ENCODE results near the gene VWA3B. TPM values are rescaled to one million over a fixed set of nuclear protein-coding genes. Genes with fewer than 3 reads are reported as not detected.

Gene VWA3B
- total RNA-seq, 1 experiment from 2014 or later: not detected

DNA sequence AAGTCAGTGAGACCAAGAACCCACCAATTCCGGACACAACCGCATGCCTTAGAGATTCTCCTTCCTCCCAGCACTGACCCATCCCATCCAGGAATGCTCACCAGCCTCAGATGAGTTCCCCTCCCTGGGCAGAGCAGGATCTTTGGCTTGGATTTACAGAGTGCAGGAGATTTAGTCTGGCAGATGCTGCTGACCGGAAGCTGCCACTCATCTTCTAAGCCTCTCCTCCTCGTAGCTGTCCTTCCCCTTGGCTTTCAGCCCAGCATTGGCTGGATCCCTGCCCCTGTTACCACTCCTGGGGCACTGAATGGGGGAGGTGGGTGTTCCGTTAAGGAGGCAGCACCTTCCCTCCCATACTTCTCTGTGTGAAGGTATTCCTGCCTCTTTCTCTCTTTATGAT lies 53.2 kb downstream of the VWA3B start:
- Mint-ChIP-seq H3K4me3 (no peak overlapping the region), H3K36me3 (ENCODE audit: insufficient read depth in 1 of 3, low read depth in 3 of 3) (no peaks in the 10 kb centered on the region; a peak in 3 of 7 replicates), H3K9me3 (peaks cover 8 to 20% of the 10 kb centered on the region in 2 experiments; a peak in 4 of 5 replicates), H3K27ac (no peak overlapping the region), H3K27me3 (ENCODE audit: low read depth) (no peaks in the 10 kb centered on the region; the same call in 1 of the 2 replicates), H3K4me1 (peaks cover 8 to 9% of the 10 kb centered on the region in 2 experiments)
- H2BK120ac ChIP-seq (ENCODE audit: low read depth, low read length, poor library complexity, severe bottlenecking): no peak overlapping the region
- no peak overlapping the region for H3K4me2 ChIP-seq (ENCODE audit: insufficient read depth, insufficient read length, low read length)
- H3K79me2 ChIP-seq (ENCODE audit: insufficient read depth, low read length): no peaks in the 10 kb centered on the region
- no peak overlapping the region for H2BK5ac ChIP-seq (ENCODE audit: insufficient read length, low read length)
- no peak overlapping the region for H3K56ac ChIP-seq (ENCODE audit: insufficient read length, low read depth, low read length)
- no peaks in the 10 kb centered on the region for H3K9me3 ChIP-seq (ENCODE audit: control insufficient read depth, low read depth, low read length)
- no peak overlapping the region for H3K23ac ChIP-seq (ENCODE audit: insufficient read length, low read depth, low read length)
- no peak overlapping the region for H4K8ac ChIP-seq (replicated peaks; ENCODE audit: insufficient read length, low read depth, low read length)
- H3K4me1 ChIP-seq (ENCODE audit: insufficient read depth, low read length): no peaks in the 10 kb centered on the region
- H3K18ac ChIP-seq (ENCODE audit: insufficient read length, low read depth, low read length): no peak overlapping the region
- DNase-seq: no peak
- H3K79me1 ChIP-seq (ENCODE audit: insufficient read depth, low read depth, low read length, poor library complexity, severe bottlenecking): no peaks in the 10 kb centered on the region
- no peak overlapping the region for H3T11ph ChIP-seq (ENCODE audit: low read length)
- no peak overlapping the region for H4K5ac ChIP-seq (ENCODE audit: insufficient read length, low read depth, low read length)
- H4K91ac ChIP-seq (ENCODE audit: insufficient read length, low read depth, low read length): no peak overlapping the region
- WGBS (ENCODE audit: extremely low coverage, insufficient read length, low lambda C conversion rate): no CpG with 5 or more reads among the region's 5 CpGs
- no peaks in the 10 kb centered on the region for H3K23me2 ChIP-seq (ENCODE audit: insufficient read length, low read depth, low read length, poor library complexity, severe bottlenecking)
- H3K14ac ChIP-seq (ENCODE audit: insufficient read depth, low read length): no peak overlapping the region
- H3K27me3 ChIP-seq (ENCODE audit: insufficient read depth, low read length): no peaks in the 10 kb centered on the region
- H3K4ac ChIP-seq (ENCODE audit: low read depth, low read length): no peak overlapping the region
- H2BK12ac ChIP-seq (ENCODE audit: insufficient read length, low read depth, low read length): no peak overlapping the region
- no peaks in the 10 kb centered on the region for H4K20me1 ChIP-seq (ENCODE audit: control insufficient read depth, insufficient read depth, insufficient read length)
- H2BK15ac ChIP-seq (ENCODE audit: low read depth, low read length): no peak overlapping the region
- H2AFZ ChIP-seq (ENCODE audit: low read length): no peak overlapping the region
- no peak for TF ChIP-seq CTCF (conservative IDR thresholded peaks at IDR 0.05)
- H3K9ac ChIP-seq (ENCODE audit: extremely low read depth, insufficient read length, low read length): no peak overlapping the region
- H2BK20ac ChIP-seq (ENCODE audit: low read depth, low read length, poor library complexity, severe bottlenecking): no peak overlapping the region
- no peak overlapping the region for H2AK5ac ChIP-seq (ENCODE audit: insufficient read length, low read length)
- H3K27ac ChIP-seq (ENCODE audit: insufficient read length, low read depth, low read length): no peak overlapping the region
